GM23338 (cell line): Measurements from ENCODE around the gene DTL. TPM values are rescaled to one million over a fixed set of nuclear protein-coding genes. Genes with fewer than 3 reads are reported as not detected.

Source experiments
- ATAC-seq: fragments of 200-7000 bp; cut with Tn5 transposase; 3 replicates; pipeline ENCODE4 v1.9.1; 2020
- DNase-seq: peaks from one replicate; pipeline ENCODE4 v3.0.0-alpha.2; 2015; ENCODE audit warnings: low spot score
- H2AFZ ChIP-seq: fragments of 200-600 bp; sonication (generic); 2 replicates; pipeline ENCODE4 v1.8.0; 2016; ENCODE audit warnings: antibody characterized with exemption, mild to moderate bottlenecking, moderate library complexity
- H3F3A ChIP-seq: fragments of 200-600 bp; sonication (generic); replicated peaks from 2 replicates; pipeline ENCODE4 v1.8.0; 2017; ENCODE audit warnings: antibody characterized with exemption, mixed run types, low read depth
- H3K27ac ChIP-seq: fragments of 200-600 bp; sonication (generic); 2 replicates; pipeline ENCODE4 v1.6.1; 2016; ENCODE audit warnings: low read depth
- H3K27me3 ChIP-seq: fragments of 200-600 bp; sonication (generic); 2 replicates; pipeline ENCODE4 v1.8.0; 2016; ENCODE audit warnings: mild to moderate bottlenecking, mixed run types, moderate library complexity; ENCODE audit not compliant: insufficient read depth
- H3K36me3 ChIP-seq: fragments of 200-600 bp; sonication (generic); 2 replicates; pipeline ENCODE4 v1.8.0; 2016; ENCODE audit warnings: mild to moderate bottlenecking; ENCODE audit not compliant: insufficient read depth
- H3K4me1 ChIP-seq: fragments of 200-600 bp; sonication (generic); 2 replicates; pipeline ENCODE4 v1.8.0; 2016; ENCODE audit warnings: mild to moderate bottlenecking, moderate library complexity; ENCODE audit not compliant: insufficient read depth
- H3K4me2 ChIP-seq: fragments of 200-600 bp; sonication (generic); 2 replicates; pipeline ENCODE4 v1.7.1; 2017; ENCODE audit warnings: mixed run types
- H3K4me3 ChIP-seq: fragments of 200-600 bp; sonication (generic); 2 replicates; pipeline ENCODE4 v1.6.1; 2016; ENCODE audit warnings: mixed run types
- H3K79me2 ChIP-seq: fragments of 200-600 bp; sonication (generic); replicated peaks from 2 replicates; pipeline ENCODE4 v1.8.0; 2017; ENCODE audit warnings: mild to moderate bottlenecking; ENCODE audit not compliant: insufficient read depth
- H3K9me2 ChIP-seq: fragments of 200-600 bp; sonication (generic); 2 replicates; pipeline ENCODE4 v1.8.0; 2017; ENCODE audit not compliant: insufficient read depth
- H4K20me1 ChIP-seq: fragments of 200-600 bp; sonication (generic); replicated peaks from 2 replicates; pipeline ENCODE4 v1.8.0; 2017; ENCODE audit warnings: mild to moderate bottlenecking; ENCODE audit not compliant: insufficient read depth
- H3K27ac Mint-ChIP-seq: 2 replicates; pipeline ENCODE4 v1.8.0; 2020; ENCODE audit warnings: inconsistent platforms, mild to moderate bottlenecking, moderate library complexity, mixed read lengths
- H3K27me3 Mint-ChIP-seq: 3 replicates; pipeline ENCODE4 v1.8.0; 2022; ENCODE audit warnings: low read depth, mild to moderate bottlenecking, moderate library complexity, mixed read lengths, inconsistent platforms; ENCODE audit not compliant: insufficient read depth, poor library complexity
- H3K36me3 Mint-ChIP-seq: 3 replicates; pipeline ENCODE4 v1.8.0; 2021; ENCODE audit warnings: low read depth, mild to moderate bottlenecking, inconsistent platforms, moderate library complexity, mixed read lengths
- H3K4me1 Mint-ChIP-seq: 3 replicates; pipeline ENCODE4 v1.8.0; 2020; ENCODE audit warnings: mild to moderate bottlenecking, inconsistent platforms, mixed read lengths
- H3K4me3 Mint-ChIP-seq: 3 replicates; pipeline ENCODE4 v1.8.0; 2021; ENCODE audit warnings: moderate library complexity, mild to moderate bottlenecking, inconsistent platforms, mixed read lengths
- H3K9me3 Mint-ChIP-seq: 3 replicates; pipeline ENCODE4 v1.8.0; 2020; ENCODE audit warnings: moderate library complexity, mild to moderate bottlenecking, inconsistent platforms, mixed read lengths
- CREB1 ChIP-seq: fragments of 250-450 bp; sonication (Bioruptor Pico); IDR thresholded peaks from 2 replicates; pipeline ENCODE4 v1.5.0; 2020; ENCODE audit warnings: low read depth, mild to moderate bottlenecking, moderate library complexity
- CTCF ChIP-seq, 2 experiments: fragments of 200-600 bp in 1 of 2; sonication (generic) in 1 of 2; conservative IDR thresholded peaks; 2 replicates each; pipeline versions ENCODE4 v1.5.1 to v1.6.1; 2016 to 2017; ENCODE audit warnings: antibody characterized with exemption in 2 of 2, low read depth in 2 of 2, mild to moderate bottlenecking in 2 of 2, moderate library complexity in 1 of 2
- JUNB ChIP-seq: IDR thresholded peaks from one replicate; pipeline ENCODE4 v1.6.1; 2016; ENCODE audit warnings: antibody characterized with exemption; ENCODE audit not compliant: unreplicated experiment
- POLR2AphosphoS5 ChIP-seq: IDR thresholded peaks from 2 replicates; pipeline ENCODE4 v1.6.1; 2016; ENCODE audit warnings: antibody characterized with exemption, low read depth
- STAT1 ChIP-seq: IDR thresholded peaks from one replicate; pipeline ENCODE4 v1.6.1; 2016; ENCODE audit warnings: antibody characterized with exemption; ENCODE audit not compliant: unreplicated experiment
- ZNF114 ChIP-seq: fragments of 250-450 bp; sonication (Bioruptor Pico); IDR thresholded peaks from 2 replicates; pipeline ENCODE4 v1.5.0; 2020; ENCODE audit warnings: mild to moderate bottlenecking, moderate library complexity
- ZNF462 ChIP-seq: fragments of 250-450 bp; sonication (Bioruptor Pico); IDR thresholded peaks from 2 replicates; pipeline ENCODE4 v1.5.0; 2020; ENCODE audit warnings: mild to moderate bottlenecking, moderate library complexity
- polyA plus RNA-seq: library from polyadenylated mRNA; unstranded; fragments of >200 nt; fragmentation: Nextera tagmentation; extraction: Ambion mirVana; gene quantifications from 2 replicates; pipeline ENCODE4 v1.2.1, GENCODE V29; 2016
- total RNA-seq: library from RNA; depleted of rRNA; stranded (reverse); fragments of >200 nt; shearing (Covaris generic); gene quantifications from 2 replicates; pipeline ENCODE4 v1.2.3, GENCODE V29; 2014

DTL gene
- total and polyA plus RNA-seq, 2 experiments from 2014 or later = 26.5 to 58.8 TPM

- H3K27me3 ChIP-seq = no peaks in the 10 kb centered on the region
- no peak for ATAC-seq
- no peaks in the 10 kb centered on the region for H3F3A ChIP-seq
- H3K27me3 Mint-ChIP-seq = no peaks in the 10 kb centered on the region
- peaks cover 13% of the 10 kb centered on the region; the same call in 2 of the 3 replicates for H3K4me1 Mint-ChIP-seq
- peaks cover 7% of the 10 kb centered on the region; the same call in 1 of the 2 replicates for H4K20me1 ChIP-seq
- no peak overlapping the region for H3K4me2 ChIP-seq
- peaks cover 25% of the 10 kb centered on the region for H3K4me1 ChIP-seq
- H3K79me2 ChIP-seq = no peaks in the 10 kb centered on the region
- no peak overlapping the region for H3K27ac Mint-ChIP-seq
- no peak for DNase-seq
- no peaks in the 10 kb centered on the region for H3K9me3 Mint-ChIP-seq
- no peaks in the 10 kb centered on the region; the same call in 2 of the 3 replicates for H3K36me3 Mint-ChIP-seq
- no peak for TF ChIP-seq JUNB
- H3K36me3 ChIP-seq = no peaks in the 10 kb centered on the region
- H3K4me3 Mint-ChIP-seq = no peak overlapping the region
- H2AFZ ChIP-seq = no peak overlapping the region
- H3K27ac ChIP-seq = no peak overlapping the region; the same call in 1 of the 2 replicates
- H3K9me2 ChIP-seq = no peaks in the 10 kb centered on the region
- H3K4me3 ChIP-seq = no peak overlapping the region
Observed at GRCh38 chr1:212111536-212111935, 76.0 kb downstream of the DTL start.

GRCh38 chr1:212113706-212114105, 78.2 kb downstream of the DTL start:
- H2AFZ ChIP-seq = no peak overlapping the region
- H3K27me3 ChIP-seq = no peaks in the 10 kb centered on the region
- H3K4me2 ChIP-seq = no peak overlapping the region
- H3F3A ChIP-seq = no peaks in the 10 kb centered on the region
- TF ChIP-seq CREB1 (CRISPR knock-in tag) (no peak), CTCF (conservative IDR thresholded peaks at IDR 0.05; ENCODE audit: low read depth in 2 of 2) (no peak), JUNB (no peak), POLR2AphosphoS5 (no peak), ZNF462 (CRISPR knock-in tag) (no peak), ZNF114 (no peak), STAT1 (no peak)
- H3K79me2 ChIP-seq = no peaks in the 10 kb centered on the region
- H3K4me3 Mint-ChIP-seq = no peak overlapping the region
- H3K9me2 ChIP-seq = no peaks in the 10 kb centered on the region
- H3K27ac Mint-ChIP-seq = no peak overlapping the region
- H3K36me3 ChIP-seq = no peaks in the 10 kb centered on the region
- peaks cover 7% of the 10 kb centered on the region; the same call in 1 of the 2 replicates for H4K20me1 ChIP-seq
- no peak overlapping the region for H3K27ac ChIP-seq
- H3K9me3 Mint-ChIP-seq = no peaks in the 10 kb centered on the region
- ATAC-seq (no peak), DNase-seq (no peak)
- H3K27me3 Mint-ChIP-seq = peaks cover 4% of the 10 kb centered on the region
- 0 out of 2 replicates have a peak, but pooled peaks cover 7% of the 10 kb centered on the region for H3K4me1 ChIP-seq
- no peaks in the 10 kb centered on the region; the same call in 2 of the 3 replicates for H3K36me3 Mint-ChIP-seq
- no peak overlapping the region for H3K4me3 ChIP-seq
- peaks cover 4% of the 10 kb centered on the region; the same call in 2 of the 3 replicates for H3K4me1 Mint-ChIP-seq
